GM12874 (cell line): ENCODE results near the gene CCDC85C.

ENCODE experiments used
- TF ChIP-seq, protein P1 (sequence below): IDR thresholded peaks from 2 replicates; pipeline ENCODE4 v1.5.1; 2011; ENCODE audit warnings: low read depth, mild to moderate bottlenecking, control low read depth, low read length, moderate library complexity; ENCODE audit not compliant: insufficient read depth

The CCDC85C gene

GRCh38 chr14:99539491-99539890 is 64.5 kb downstream of the CCDC85C start:
- TF ChIP-seq, protein P1, sequence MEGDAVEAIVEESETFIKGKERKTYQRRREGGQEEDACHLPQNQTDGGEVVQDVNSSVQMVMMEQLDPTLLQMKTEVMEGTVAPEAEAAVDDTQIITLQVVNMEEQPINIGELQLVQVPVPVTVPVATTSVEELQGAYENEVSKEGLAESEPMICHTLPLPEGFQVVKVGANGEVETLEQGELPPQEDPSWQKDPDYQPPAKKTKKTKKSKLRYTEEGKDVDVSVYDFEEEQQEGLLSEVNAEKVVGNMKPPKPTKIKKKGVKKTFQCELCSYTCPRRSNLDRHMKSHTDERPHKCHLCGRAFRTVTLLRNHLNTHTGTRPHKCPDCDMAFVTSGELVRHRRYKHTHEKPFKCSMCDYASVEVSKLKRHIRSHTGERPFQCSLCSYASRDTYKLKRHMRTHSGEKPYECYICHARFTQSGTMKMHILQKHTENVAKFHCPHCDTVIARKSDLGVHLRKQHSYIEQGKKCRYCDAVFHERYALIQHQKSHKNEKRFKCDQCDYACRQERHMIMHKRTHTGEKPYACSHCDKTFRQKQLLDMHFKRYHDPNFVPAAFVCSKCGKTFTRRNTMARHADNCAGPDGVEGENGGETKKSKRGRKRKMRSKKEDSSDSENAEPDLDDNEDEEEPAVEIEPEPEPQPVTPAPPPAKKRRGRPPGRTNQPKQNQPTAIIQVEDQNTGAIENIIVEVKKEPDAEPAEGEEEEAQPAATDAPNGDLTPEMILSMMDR: no peak

DNA sequence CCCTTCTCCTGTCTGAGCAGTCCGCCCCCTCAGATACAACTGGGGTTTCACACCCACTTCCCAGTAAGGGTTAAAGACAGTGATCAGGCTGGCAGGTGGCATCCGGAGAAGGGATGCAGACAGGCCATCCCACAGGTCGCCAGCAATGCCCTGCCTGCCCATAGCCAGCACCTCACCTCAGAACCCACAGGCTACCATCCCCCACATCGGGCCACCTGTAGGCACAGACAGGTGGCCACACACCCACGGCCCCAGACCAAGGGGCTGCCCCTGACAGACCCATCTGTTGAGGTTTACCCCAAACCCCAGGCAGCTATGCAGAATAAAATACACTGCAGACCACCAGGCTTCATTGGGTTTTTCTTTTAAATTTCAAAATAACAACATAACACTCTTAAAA is 65.3 kb downstream of the CCDC85C start:
- TF ChIP-seq, protein P1: no peak

GRCh38 chr14:99538275-99538674 is 65.7 kb downstream of the CCDC85C start:
- TF ChIP-seq, protein P1: 0 out of 2 replicates have a peak, but pooled peaks have one; percentile 1

DNA sequence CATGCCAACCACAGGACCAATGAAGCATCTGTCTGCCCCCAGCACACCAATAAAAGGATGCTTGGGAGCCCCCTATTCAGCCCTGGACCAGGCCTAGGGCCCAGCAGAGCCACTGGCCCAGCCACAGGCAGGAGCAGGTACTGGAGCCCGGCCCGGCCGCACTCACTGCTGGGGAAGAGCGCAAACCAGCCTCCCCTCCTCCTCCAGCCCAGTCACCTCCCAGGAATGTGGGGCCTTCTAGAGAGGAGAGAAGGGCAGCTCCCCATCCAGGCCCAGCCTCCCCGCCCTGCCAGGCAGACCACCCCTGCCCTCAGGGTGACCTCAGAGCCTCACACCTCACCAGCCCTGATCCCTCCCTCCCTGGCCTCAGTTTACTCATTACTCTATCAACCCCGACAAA is 66.6 kb downstream of the CCDC85C start:
- TF ChIP-seq, protein P1: no peak

DNA sequence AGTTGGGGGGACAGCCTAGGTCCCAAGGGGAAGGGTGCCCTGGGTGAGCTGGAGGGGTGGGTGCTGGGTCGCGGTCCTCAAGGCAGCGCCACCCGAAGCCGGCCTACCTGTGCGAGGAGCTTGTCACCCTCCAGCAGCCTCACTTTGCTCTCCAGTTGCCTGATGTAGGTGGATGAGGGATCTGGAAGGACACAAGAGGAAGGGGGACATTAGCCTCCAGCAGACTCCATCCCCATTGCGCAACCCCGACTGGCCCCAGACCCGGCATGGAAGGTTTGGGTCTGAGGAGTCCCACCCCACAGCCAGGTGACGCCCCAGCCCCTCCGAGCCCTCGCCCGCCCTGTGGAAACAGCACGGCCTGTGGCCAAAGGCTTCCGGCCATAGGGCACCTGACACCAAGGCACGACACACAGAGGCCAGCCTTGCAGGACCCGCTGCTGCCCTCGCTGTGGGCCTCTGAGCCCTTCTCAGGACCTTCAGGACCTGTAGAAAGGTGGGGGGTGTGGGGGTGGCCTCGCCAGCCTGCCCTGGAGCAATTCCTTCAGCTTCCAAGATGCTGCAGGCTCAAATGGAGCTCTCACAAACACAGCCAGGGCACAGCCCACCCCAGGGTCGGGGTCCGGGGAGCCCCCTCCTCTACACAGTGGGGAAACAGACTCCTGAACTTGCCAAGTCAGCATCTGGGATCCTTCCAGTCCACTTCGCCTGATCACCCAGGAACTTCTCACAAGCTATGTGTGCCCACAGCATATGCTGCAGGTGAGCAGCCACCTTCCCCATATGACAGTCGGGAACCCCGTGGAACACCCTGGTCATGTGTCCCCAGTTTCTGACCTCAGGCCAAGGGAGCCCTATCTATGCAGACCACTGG is 67.9 kb downstream of the CCDC85C start:
- TF ChIP-seq, protein P1: no peak

- TF ChIP-seq, protein P1: no peak
Measured at GRCh38 chr14:99535448-99535847, 68.6 kb downstream of the CCDC85C start.

- TF ChIP-seq, protein P1: no peak
Measured at GRCh38 chr14:99534863-99535262, 69.1 kb downstream of the CCDC85C start.
